K562 (cell line): ENCODE results near the gene STAB2. TPM values are rescaled to one million over a fixed set of nuclear protein-coding genes. Genes with fewer than 3 reads are reported as not detected.

ENCODE experiments used
- ATAC-seq: fragments of 200-7000 bp; cut with Tn5 transposase; 3 replicates; pipeline ENCODE4 v1.9.1; 2020; ENCODE audit warnings: moderate library complexity
- BruUV-seq: library from RNA; stranded (reverse); fragments of 400-500 nt; replicated peaks from 2 replicates; lab custom pipeline; 2021; lab: Mats Ljungman, UMichigan
- CTCF ChIA-PET: fragments of 300-600 bp; formaldehyde crosslinking; extraction: SDS; loops from one replicate; lab custom pipeline; 2021; ENCODE audit warnings: low intra/inter-chr PET ratio; lab: Yijun Ruan, JAX
- POLR2A ChIA-PET: fragments of 300-600, 350-650 bp; sonication (Branson Sonifier 250); formaldehyde crosslinking; extraction: SDS; loops from one replicate; lab custom pipeline; 2021; ENCODE audit warnings: antibody characterized with exemption, inconsistent platforms; lab: Yijun Ruan, JAX
- DNase-seq, 4 experiments: peaks; one replicate each; pipeline versions ENCODE4 v3.0.0 to v3.0.0-alpha.2; 2011 to 2018; ENCODE audit warnings: low spot score in 3 of 4, mixed read lengths in 3 of 4; ENCODE audit errors: extremely low read depth in 1 of 4
- FAIRE-seq: peaks from 2 replicates; lab custom pipeline; 2011; peaks lifted over from hg19 to GRCh38; lab: Jason Lieb, UNC
- H2AFZ ChIP-seq: 2 replicates; pipeline ENCODE4 v1.6.0; 2011; ENCODE audit warnings: low read depth, low read length, control low read depth, inconsistent platforms
- H3K27ac ChIP-seq: fragments of 200-600 bp; 3 replicates; pipeline ENCODE4 v1.8.0; 2011; ENCODE audit warnings: low read depth, mild to moderate bottlenecking, control low read depth, inconsistent platforms, low read length, moderate library complexity, mixed read lengths; ENCODE audit errors: extremely low read depth
- H3K27me3 ChIP-seq, 2 experiments: fragments of 300-600 bp in 1 of 2; 2 replicates in 1 of 2; 3 replicates in 1 of 2; pipeline versions ENCODE4 v1.6.0 to v1.8.0; 2011; ENCODE audit warnings: inconsistent platforms in 2 of 2, low read length in 2 of 2, mild to moderate bottlenecking in 1 of 2, mixed read lengths in 1 of 2, moderate library complexity in 1 of 2; ENCODE audit not compliant: control insufficient read depth in 2 of 2, insufficient read depth in 2 of 2
- H3K36me3 ChIP-seq: fragments of 300-600 bp; 3 replicates; pipeline ENCODE4 v1.8.0; 2011; ENCODE audit warnings: mild to moderate bottlenecking, low read length, inconsistent platforms; ENCODE audit not compliant: control insufficient read depth, insufficient read depth
- H3K4me1 ChIP-seq, 2 experiments: fragments of 200-600 bp in 1 of 2; replicated peaks in 1 of 2; 2 replicates in 1 of 2; 3 replicates in 1 of 2; pipeline versions ENCODE4 v1.5.1 to v1.8.0; 2011; ENCODE audit warnings: inconsistent platforms in 2 of 2, low read length in 2 of 2, mild to moderate bottlenecking in 1 of 2, mixed read lengths in 1 of 2, moderate library complexity in 1 of 2; ENCODE audit not compliant: control insufficient read depth in 2 of 2, insufficient read depth in 2 of 2
- H3K4me2 ChIP-seq: 2 replicates; pipeline ENCODE4 v1.6.1; 2011; ENCODE audit warnings: low read length, control low read depth, inconsistent platforms, mixed read lengths; ENCODE audit not compliant: insufficient read depth
- H3K4me3 ChIP-seq: fragments of 200-600 bp; sonication (generic), shearing (Covaris generic); 2 replicates; pipeline ENCODE4 v1.5.1; 2016; ENCODE audit warnings: control low read depth, inconsistent platforms
- H3K79me2 ChIP-seq: fragments of 200-600 bp; 3 replicates; pipeline ENCODE4 v1.8.0; 2011; ENCODE audit warnings: low read length, inconsistent platforms; ENCODE audit not compliant: control insufficient read depth, insufficient read depth
- H3K9ac ChIP-seq, 2 experiments: 2 replicates each; pipeline versions ENCODE4 v1.6.0 to v1.6.1; 2011; ENCODE audit warnings: low read depth in 2 of 2, low read length in 2 of 2, control low read depth in 1 of 2, inconsistent platforms in 1 of 2, mild to moderate bottlenecking in 1 of 2, mixed read lengths in 1 of 2; ENCODE audit not compliant: insufficient read depth in 1 of 2
- H3K9me1 ChIP-seq: one replicate; pipeline ENCODE4 v1.6.0; 2011; ENCODE audit warnings: inconsistent platforms, mild to moderate bottlenecking, low read length, moderate library complexity; ENCODE audit not compliant: control insufficient read depth, insufficient read depth
- H3K9me3 ChIP-seq: replicated peaks from 2 replicates; pipeline ENCODE4 v1.5.1; 2011; ENCODE audit warnings: low read depth, low read length, inconsistent platforms; ENCODE audit not compliant: control insufficient read depth, insufficient read depth
- H4K20me1 ChIP-seq: replicated peaks from 2 replicates; pipeline ENCODE4 v1.6.1; 2011; ENCODE audit warnings: low read length, inconsistent platforms, mixed read lengths; ENCODE audit not compliant: control insufficient read depth, insufficient read depth
- ATF3 ChIP-seq, 2 experiments: fragments of 450-650 bp in 1 of 2; sonication (generic) in 1 of 2; formaldehyde crosslinking in 1 of 2; IDR thresholded peaks in 1 of 2; conservative IDR thresholded peaks in 1 of 2; 2 replicates each; pipeline versions ENCODE4 v1.6.1 to v1.8.1; 2016 to 2023; ENCODE audit warnings: mild to moderate bottlenecking in 2 of 2, moderate library complexity in 2 of 2, inconsistent platforms in 1 of 2, missing genetic modification reagents in 1 of 2
- RBM39 ChIP-seq: fragments of 200-400 bp; formaldehyde crosslinking; optimal IDR thresholded peaks from 2 replicates; pipeline ENCODE3; 2018; ENCODE audit warnings: low read depth, low read length
- RHOXF2B ChIP-seq: fragments of 250-450 bp; sonication (Bioruptor Pico); conservative IDR thresholded peaks from 2 replicates; pipeline ENCODE4 v1.5.1; 2021
- WGBS: fragments of 100-300 bp; shearing (Covaris generic); methylation state at CpG from one replicate; pipeline ENCODE4 v1.1.6; 2016; ENCODE audit warnings: low coverage, mixed read lengths; ENCODE audit not compliant: insufficient coverage; ENCODE audit errors: missing lambda C conversion rate; 5-methylcytosine and 5-hydroxymethylcytosine counted together
- in situ Hi-C: fragments of 300-500 bp; cut with MboI; formaldehyde crosslinking; loops from 4 replicates; pipeline ENCODE4 v1.15.0; 2018; ENCODE audit warnings: inconsistent platforms, mixed read lengths
- intact Hi-C: fragments of 100-400 bp; cut with micrococcal nuclease; formaldehyde crosslinking; loops from 2 replicates; pipeline ENCODE4 v1.14.2; 2022
- polyA plus RNA-seq, 8 experiments: library from polyadenylated mRNA; depleted of rRNA in 4 of 8; stranded (reverse) in 5 of 8; unstranded in 3 of 8; fragments of >200 nt; fragmentation: Nextera tagmentation in 2 of 8; fragmentation: Illumina TruSeq in 1 of 8; extraction: Ambion mirVana in 2 of 8; extraction: Trizol in 1 of 8; gene quantifications; 2 replicates each; pipeline versions ENCODE4 v1.2.1 to v1.2.3, GENCODE V29; 2011 to 2014; ENCODE audit warnings: inconsistent platforms in 1 of 8, missing spikeins in 1 of 8
- total RNA-seq, 7 experiments: library from RNA; depleted of rRNA in 6 of 7; stranded (reverse); fragments of >200 nt in 6 of 7; fragmentation: Illumina TruSeq in 2 of 7; extraction: Trizol in 2 of 7; gene quantifications; 2 replicates each; pipeline versions ENCODE4 v1.2.1 to v1.2.3, GENCODE V29; 2011 to 2021; ENCODE audit warnings: low replicate concordance in 1 of 7

The STAB2 gene
- total and polyA plus RNA-seq, 9 of the 15 experiments (the other 6 are each of a cell fraction or from before 2014, with no cell fraction given): 0.10 TPM; not detected in 8

- ATAC-seq: no peak
- Histone ChIP-seq H3K27me3 (no peaks in the 10 kb centered on the region; a peak in 1 of 5 replicates), H3K9me3 (no peaks in the 10 kb centered on the region), H4K20me1 (no peaks in the 10 kb centered on the region), H2AFZ (no peak overlapping the region), H3K27ac (no peak overlapping the region), H3K4me1 (no peaks in the 10 kb centered on the region), H3K4me3 (no peak overlapping the region), H3K9ac (no peak overlapping the region), H3K79me2 (no peaks in the 10 kb centered on the region), H3K36me3 (no peaks in the 10 kb centered on the region), H3K4me2 (no peak overlapping the region), H3K9me1 (no peaks in the 10 kb centered on the region)
- BruUV-seq: no TSS peak
- peak; percentile 29 for FAIRE-seq
- CTCF ChIA-PET: no interaction called here
- in situ Hi-C loops: no loop called here
- no peak for TF ChIP-seq RBM39
- POLR2A ChIA-PET: no interaction called here
- 0% methylated on average over 1 of the region's 1 CpG for WGBS
- intact Hi-C loops: no loop called here
- DNase-seq: no peak
These were observed 28.2 kb upstream of the STAB2 start for GRCh38 chr12:103558879-103559278.

- Histone ChIP-seq H3K27ac (no peak overlapping the region), H3K4me1 (no peaks in the 10 kb centered on the region), H3K27me3 (no peaks in the 10 kb centered on the region; a peak in 1 of 5 replicates), H3K9ac (no peak overlapping the region), H2AFZ (no peak overlapping the region), H3K4me3 (no peak overlapping the region), H3K4me2 (no peak overlapping the region), H4K20me1 (no peaks in the 10 kb centered on the region), H3K79me2 (no peaks in the 10 kb centered on the region), H3K9me1 (no peaks in the 10 kb centered on the region), H3K36me3 (no peaks in the 10 kb centered on the region), H3K9me3 (no peaks in the 10 kb centered on the region)
- ChIA-PET POLR2A (no interaction called here), CTCF (no interaction called here)
- TF ChIP-seq ATF3 (IDR thresholded peaks at IDR 0.05): 0 out of 2 replicates have a peak, but pooled peaks have one; percentile 14
- no peak for TF ChIP-seq ATF3 (CRISPR knock-in tag; conservative IDR thresholded peaks at IDR 0.05)
- TF ChIP-seq RHOXF2B: no peak
- FAIRE-seq: no peak
- in situ Hi-C loops (no loop called here), intact Hi-C loops (no loop called here)
- WGBS: 0% methylated on average over 2 of the region's 2 CpGs
- no peak for DNase-seq
- ATAC-seq: no peak
- BruUV-seq: no TSS peak
These were observed 26.4 kb upstream of the STAB2 start for GRCh38 chr12:103560604-103561101.
